Loucy (cell line): Measurements from ENCODE around the gene MYO7B.

Source experiments
- EZH2phosphoT487 ChIP-seq: fragments of 200-600 bp; IDR thresholded peaks from 2 replicates; pipeline ENCODE4 v1.6.1; 2018; ENCODE audit warnings: antibody characterized with exemption, mild to moderate bottlenecking, moderate library complexity, borderline replicate concordance
- TF ChIP-seq, protein P1 (sequence below): fragments of 200-600 bp; sonication (generic); conservative IDR thresholded peaks from 2 replicates; pipeline ENCODE4 v1.5.1; 2014; ENCODE audit warnings: mild to moderate bottlenecking, antibody characterized with exemption, low read length

DNA sequence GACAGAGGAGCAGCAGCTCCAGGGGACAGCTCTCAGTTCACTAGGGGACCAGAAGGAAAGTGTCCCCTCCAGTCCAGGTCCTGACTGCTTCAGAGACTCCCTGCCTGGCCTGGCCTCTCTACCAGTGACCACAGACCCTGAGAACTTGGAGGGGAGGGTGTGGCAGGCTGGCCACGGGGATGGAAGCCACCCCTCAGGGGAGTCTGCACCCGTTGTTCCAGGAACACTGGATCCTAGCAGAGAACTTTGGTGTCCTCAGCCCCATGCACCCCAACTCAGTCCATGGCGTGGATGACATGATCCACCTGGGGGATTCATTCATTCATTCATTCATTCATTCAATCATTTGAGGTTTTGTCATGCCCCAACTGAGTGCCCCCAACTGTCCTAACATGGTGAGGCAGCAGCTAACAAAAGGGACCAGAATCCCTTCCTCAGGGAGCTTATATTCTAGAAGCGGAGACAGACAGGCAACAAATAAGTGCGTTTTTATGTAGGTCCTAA lies 31.9 kb downstream of the MYO7B start:
- TF ChIP-seq, protein P1, sequence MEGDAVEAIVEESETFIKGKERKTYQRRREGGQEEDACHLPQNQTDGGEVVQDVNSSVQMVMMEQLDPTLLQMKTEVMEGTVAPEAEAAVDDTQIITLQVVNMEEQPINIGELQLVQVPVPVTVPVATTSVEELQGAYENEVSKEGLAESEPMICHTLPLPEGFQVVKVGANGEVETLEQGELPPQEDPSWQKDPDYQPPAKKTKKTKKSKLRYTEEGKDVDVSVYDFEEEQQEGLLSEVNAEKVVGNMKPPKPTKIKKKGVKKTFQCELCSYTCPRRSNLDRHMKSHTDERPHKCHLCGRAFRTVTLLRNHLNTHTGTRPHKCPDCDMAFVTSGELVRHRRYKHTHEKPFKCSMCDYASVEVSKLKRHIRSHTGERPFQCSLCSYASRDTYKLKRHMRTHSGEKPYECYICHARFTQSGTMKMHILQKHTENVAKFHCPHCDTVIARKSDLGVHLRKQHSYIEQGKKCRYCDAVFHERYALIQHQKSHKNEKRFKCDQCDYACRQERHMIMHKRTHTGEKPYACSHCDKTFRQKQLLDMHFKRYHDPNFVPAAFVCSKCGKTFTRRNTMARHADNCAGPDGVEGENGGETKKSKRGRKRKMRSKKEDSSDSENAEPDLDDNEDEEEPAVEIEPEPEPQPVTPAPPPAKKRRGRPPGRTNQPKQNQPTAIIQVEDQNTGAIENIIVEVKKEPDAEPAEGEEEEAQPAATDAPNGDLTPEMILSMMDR = no peak
- no peak for TF ChIP-seq EZH2phosphoT487
